ENCODE measurements around the gene HUS1B.

DNA sequence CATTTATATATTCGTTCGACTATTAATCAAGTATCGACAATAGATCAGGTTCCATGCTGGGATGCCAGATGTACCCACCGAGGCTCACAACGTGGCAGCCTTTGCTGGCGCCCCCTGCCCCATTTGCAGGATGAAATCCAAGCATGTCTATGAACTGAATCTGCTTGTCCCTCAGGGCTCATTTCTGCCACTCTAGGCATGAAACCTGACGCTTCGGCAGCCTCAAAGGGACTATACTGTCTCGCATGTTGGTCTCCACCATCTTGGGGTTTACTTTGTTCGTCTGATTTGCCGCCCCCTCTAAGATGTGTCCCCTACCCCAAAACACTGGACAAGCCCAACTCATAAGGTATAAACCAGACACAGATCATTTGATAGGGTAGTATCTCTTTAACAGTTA, 36.7 kb downstream of the HUS1B start:
- no peak for TF ChIP-seq POLR2A (IDR thresholded peaks at IDR 0.05)
- TF ChIP-seq, protein P1, sequence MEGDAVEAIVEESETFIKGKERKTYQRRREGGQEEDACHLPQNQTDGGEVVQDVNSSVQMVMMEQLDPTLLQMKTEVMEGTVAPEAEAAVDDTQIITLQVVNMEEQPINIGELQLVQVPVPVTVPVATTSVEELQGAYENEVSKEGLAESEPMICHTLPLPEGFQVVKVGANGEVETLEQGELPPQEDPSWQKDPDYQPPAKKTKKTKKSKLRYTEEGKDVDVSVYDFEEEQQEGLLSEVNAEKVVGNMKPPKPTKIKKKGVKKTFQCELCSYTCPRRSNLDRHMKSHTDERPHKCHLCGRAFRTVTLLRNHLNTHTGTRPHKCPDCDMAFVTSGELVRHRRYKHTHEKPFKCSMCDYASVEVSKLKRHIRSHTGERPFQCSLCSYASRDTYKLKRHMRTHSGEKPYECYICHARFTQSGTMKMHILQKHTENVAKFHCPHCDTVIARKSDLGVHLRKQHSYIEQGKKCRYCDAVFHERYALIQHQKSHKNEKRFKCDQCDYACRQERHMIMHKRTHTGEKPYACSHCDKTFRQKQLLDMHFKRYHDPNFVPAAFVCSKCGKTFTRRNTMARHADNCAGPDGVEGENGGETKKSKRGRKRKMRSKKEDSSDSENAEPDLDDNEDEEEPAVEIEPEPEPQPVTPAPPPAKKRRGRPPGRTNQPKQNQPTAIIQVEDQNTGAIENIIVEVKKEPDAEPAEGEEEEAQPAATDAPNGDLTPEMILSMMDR (IDR thresholded peaks at IDR 0.05): no peak
